ENCODE measurements around the gene RHBDL3.
"Not testable (repeated sequence)": the region's sequence is repeated elsewhere in the genome, so short reads cannot be mapped to it uniquely, and the experiment has no call there.

The RHBDL3 gene

GRCh38 chr17:32292094-32292493, 26.5 kb downstream of the RHBDL3 start:
- no peak for DNase-seq

GRCh38 chr17:32297424-32297823, 31.8 kb downstream of the RHBDL3 start:
- DNase-seq: no peak

GRCh38 chr17:32297860-32298259, 32.2 kb downstream of the RHBDL3 start:
- no peak for DNase-seq

- no peak for DNase-seq
Measured at GRCh38 chr17:32298298-32298697, 32.7 kb downstream of the RHBDL3 start.

GRCh38 chr17:32298721-32299579, 33.3 kb downstream of the RHBDL3 start:
- no peak for DNase-seq

GRCh38 chr17:32299580-32300164, 34.0 kb downstream of the RHBDL3 start:
- no peak for DNase-seq

GRCh38 chr17:32302037-32302436, 36.4 kb downstream of the RHBDL3 start:
- DNase-seq: no peak

- no peak for DNase-seq
Measured at GRCh38 chr17:32302860-32303649, 37.4 kb downstream of the RHBDL3 start.

- no peak for DNase-seq
Measured at GRCh38 chr17:32303781-32304288, 38.2 kb downstream of the RHBDL3 start.

- no peak for DNase-seq
Measured at GRCh38 chr17:32305049-32305448, 39.4 kb downstream of the RHBDL3 start.

GRCh38 chr17:32307658-32308057, 42.0 kb downstream of the RHBDL3 start:
- DNase-seq: no peak

- peak; percentile 48 for DNase-seq
Measured at GRCh38 chr17:32311028-32311536, 45.5 kb downstream of the RHBDL3 start.

GRCh38 chr17:32314636-32315035, 49.0 kb downstream of the RHBDL3 start:
- no peak for DNase-seq

GRCh38 chr17:32315171-32315570, 49.5 kb downstream of the RHBDL3 start:
- no peak for DNase-seq

GRCh38 chr17:32316653-32317052, 51.0 kb downstream of the RHBDL3 start:
- not testable (repeated sequence) for DNase-seq

- no peak for DNase-seq
Measured at GRCh38 chr17:32317353-32317752, 51.7 kb downstream of the RHBDL3 start.

GRCh38 chr17:32318071-32318470, 52.4 kb downstream of the RHBDL3 start:
- no peak for DNase-seq

- DNase-seq: peak; percentile 71
Measured at GRCh38 chr17:32319548-32319905, 53.9 kb downstream of the RHBDL3 start.

GRCh38 chr17:32320080-32320479, 54.4 kb downstream of the RHBDL3 start:
- DNase-seq: not testable (repeated sequence)

GRCh38 chr17:32320847-32321246, 55.2 kb downstream of the RHBDL3 start:
- no peak for DNase-seq

GRCh38 chr17:32323046-32323445, 57.4 kb downstream of the RHBDL3 start:
- DNase-seq: no peak

- DNase-seq: no peak
Measured at GRCh38 chr17:32323811-32324491, 58.3 kb downstream of the RHBDL3 start.

- no peak for DNase-seq
Measured at GRCh38 chr17:32327911-32328310, 62.3 kb downstream of the RHBDL3 start.

Measured in femur (tissue), 1 donor.